HUES6 (cell line): ENCODE measurements around the gene DSCAM.

Experiments
- H3K27ac ChIP-seq: 2 replicates; pipeline ENCODE4 v1.7.0; 2013; ENCODE audit warnings: low read depth, mild to moderate bottlenecking, low read length, inconsistent platforms
- H3K27me3 ChIP-seq: 2 replicates; pipeline ENCODE4 v1.6.1; 2013; ENCODE audit warnings: low read length; ENCODE audit not compliant: control insufficient read depth, insufficient read depth
- H3K36me3 ChIP-seq: 2 replicates; pipeline ENCODE4 v1.6.1; 2013; ENCODE audit warnings: low read length; ENCODE audit not compliant: control insufficient read depth, insufficient read depth
- H3K4me1 ChIP-seq: 2 replicates; pipeline ENCODE4 v1.6.1; 2013; ENCODE audit warnings: low read length; ENCODE audit not compliant: control insufficient read depth, insufficient read depth
- H3K4me3 ChIP-seq: 2 replicates; pipeline ENCODE4 v1.5.1; 2013; ENCODE audit warnings: low read depth, low read length
- H3K9ac ChIP-seq: one replicate; pipeline ENCODE4 v1.6.1; 2013; ENCODE audit warnings: mild to moderate bottlenecking, low read length
- H3K9me3 ChIP-seq: 2 replicates; pipeline ENCODE4 v1.6.1; 2013; ENCODE audit warnings: low read depth, low read length; ENCODE audit not compliant: control insufficient read depth, insufficient read depth

The DSCAM gene

GRCh38 chr21:40095477-40095876 is 751.5 kb downstream of the DSCAM start:
- H3K27me3 ChIP-seq, result no peaks in the 10 kb centered on the region; the same call in 1 of the 2 replicates
- no peaks in the 10 kb centered on the region; the same call in 1 of the 2 replicates for H3K9me3 ChIP-seq

GRCh38 chr21:40080385-40080784 is 766.6 kb downstream of the DSCAM start:
- Histone ChIP-seq H3K27ac (no peak overlapping the region), H3K9ac (no peak overlapping the region), H3K4me3 (no peak overlapping the region), H3K36me3 (no peaks in the 10 kb centered on the region), H3K4me1 (no peaks in the 10 kb centered on the region), H3K9me3 (no peaks in the 10 kb centered on the region), H3K27me3 (no peaks in the 10 kb centered on the region)

More at GRCh38 chr21:40095477-40095876, 751.5 kb downstream of the DSCAM start:
- H3K4me1 ChIP-seq, result no peaks in the 10 kb centered on the region
- H3K4me3 ChIP-seq, result no peak overlapping the region
- no peaks in the 10 kb centered on the region for H3K36me3 ChIP-seq
- H3K27ac ChIP-seq, result no peak overlapping the region
- no peak overlapping the region for H3K9ac ChIP-seq

- H3K4me1 ChIP-seq, result no peaks in the 10 kb centered on the region
- H3K4me3 ChIP-seq, result no peak overlapping the region
- H3K9ac ChIP-seq, result no peak overlapping the region
- no peaks in the 10 kb centered on the region for H3K9me3 ChIP-seq
- H3K27me3 ChIP-seq, result no peaks in the 10 kb centered on the region
- H3K27ac ChIP-seq, result no peak overlapping the region
- H3K36me3 ChIP-seq, result no peaks in the 10 kb centered on the region
Observed at GRCh38 chr21:40074710-40075109, 772.2 kb downstream of the DSCAM start.

GRCh38 chr21:40074198-40074597 is 772.8 kb downstream of the DSCAM start:
- H3K27me3 ChIP-seq, result no peaks in the 10 kb centered on the region
- H3K9ac ChIP-seq, result no peak overlapping the region
- no peaks in the 10 kb centered on the region for H3K4me1 ChIP-seq
- H3K4me3 ChIP-seq, result no peak overlapping the region
- no peaks in the 10 kb centered on the region for H3K36me3 ChIP-seq
- H3K27ac ChIP-seq, result no peak overlapping the region
- no peaks in the 10 kb centered on the region for H3K9me3 ChIP-seq

- Histone ChIP-seq H3K9ac (no peak overlapping the region), H3K27ac (no peak overlapping the region), H3K9me3 (no peaks in the 10 kb centered on the region), H3K4me3 (no peak overlapping the region), H3K27me3 (no peaks in the 10 kb centered on the region), H3K36me3 (no peaks in the 10 kb centered on the region), H3K4me1 (no peaks in the 10 kb centered on the region)
Observed at GRCh38 chr21:40073642-40074041, 773.3 kb downstream of the DSCAM start.

GRCh38 chr21:40070871-40071270 is 776.1 kb downstream of the DSCAM start:
- no peaks in the 10 kb centered on the region for H3K4me1 ChIP-seq
- H3K4me3 ChIP-seq, result no peak overlapping the region
- H3K9me3 ChIP-seq, result no peaks in the 10 kb centered on the region
- H3K36me3 ChIP-seq, result no peaks in the 10 kb centered on the region
- H3K9ac ChIP-seq, result no peak overlapping the region
- no peaks in the 10 kb centered on the region for H3K27me3 ChIP-seq
- H3K27ac ChIP-seq, result no peak overlapping the region

- no peaks in the 10 kb centered on the region for H3K9me3 ChIP-seq
- no peak overlapping the region for H3K4me3 ChIP-seq
- H3K36me3 ChIP-seq, result no peaks in the 10 kb centered on the region
Observed at GRCh38 chr21:40067751-40068150, 779.2 kb downstream of the DSCAM start.

GRCh38 chr21:40066221-40066620 is 780.7 kb downstream of the DSCAM start:
- Histone ChIP-seq H3K9me3 (no peaks in the 10 kb centered on the region), H3K4me1 (no peaks in the 10 kb centered on the region), H3K27me3 (no peaks in the 10 kb centered on the region), H3K9ac (no peak overlapping the region), H3K36me3 (no peaks in the 10 kb centered on the region), H3K27ac (no peak overlapping the region), H3K4me3 (no peak overlapping the region)

More at GRCh38 chr21:40067751-40068150, 779.2 kb downstream of the DSCAM start:
- Histone ChIP-seq H3K27ac (no peak overlapping the region), H3K9ac (no peak overlapping the region), H3K27me3 (no peaks in the 10 kb centered on the region), H3K4me1 (no peaks in the 10 kb centered on the region)

- H3K36me3 ChIP-seq, result no peaks in the 10 kb centered on the region
- H3K4me1 ChIP-seq, result no peaks in the 10 kb centered on the region
- no peak overlapping the region for H3K4me3 ChIP-seq
- H3K9me3 ChIP-seq, result no peaks in the 10 kb centered on the region
- H3K9ac ChIP-seq, result no peak overlapping the region
- no peak overlapping the region for H3K27ac ChIP-seq
- H3K27me3 ChIP-seq, result no peaks in the 10 kb centered on the region
Observed at GRCh38 chr21:40060083-40060677, 786.8 kb downstream of the DSCAM start.

GRCh38 chr21:40057331-40057730 is 789.6 kb downstream of the DSCAM start:
- no peaks in the 10 kb centered on the region for H3K36me3 ChIP-seq
- H3K27me3 ChIP-seq, result no peaks in the 10 kb centered on the region
- H3K4me1 ChIP-seq, result no peaks in the 10 kb centered on the region
- no peak overlapping the region for H3K4me3 ChIP-seq
- H3K27ac ChIP-seq, result no peak overlapping the region
- H3K9me3 ChIP-seq, result no peaks in the 10 kb centered on the region
- no peak overlapping the region for H3K9ac ChIP-seq

GRCh38 chr21:40056031-40056430 is 790.9 kb downstream of the DSCAM start:
- Histone ChIP-seq H3K27me3 (no peaks in the 10 kb centered on the region), H3K27ac (no peak overlapping the region), H3K9ac (no peak overlapping the region), H3K36me3 (no peaks in the 10 kb centered on the region), H3K9me3 (no peaks in the 10 kb centered on the region), H3K4me1 (no peaks in the 10 kb centered on the region), H3K4me3 (no peak overlapping the region)
